MM.1S (cell line): ENCODE data around the gene TMEM125.

Source experiments
- CTCF ChIP-seq: fragments of 300-600 bp; sonication (generic); IDR thresholded peaks from 2 replicates; pipeline ENCODE4 v1.5.1; 2016; ENCODE audit warnings: antibody characterized with exemption, low read length, mixed read lengths
- EZH2 ChIP-seq: fragments of 300-600 bp; sonication (generic); optimal IDR thresholded peaks from 2 replicates; pipeline ENCODE3; 2017; ENCODE audit warnings: low read depth, mild to moderate bottlenecking, antibody characterized with exemption, low read length, mixed read lengths
- EZH2phosphoT487 ChIP-seq: fragments of 300-600 bp; sonication (generic); IDR thresholded peaks from 2 replicates; pipeline ENCODE4 v1.6.1; 2018; ENCODE audit warnings: antibody characterized with exemption, low read length

GRCh38 chr1:43285269-43285990, 15.6 kb downstream of the TMEM125 start, which contains the start of gene C1orf210:
- TF ChIP-seq CTCF, result no peak
- TF ChIP-seq EZH2, result no peak
- TF ChIP-seq EZH2phosphoT487, result no peak
